GOT3 (cell line): Measurements from ENCODE around the gene PTPRQ.
"Not testable (repeated sequence)": the region's sequence is repeated elsewhere in the genome, so short reads cannot be mapped to it uniquely, and the experiment has no call there.

ENCODE experiments used
- DNase-seq: peaks from one replicate; lab custom pipeline; 2025; ENCODE audit warnings: mixed read lengths; lab: John Stamatoyannopoulos, UW

PTPRQ gene

GRCh38 chr12:80472911-80473500, 29.0 kb downstream of the PTPRQ start:
- DNase-seq: no peak

- DNase-seq: not testable (repeated sequence)
Observed at GRCh38 chr12:80477521-80478145, 33.6 kb downstream of the PTPRQ start.

- DNase-seq: no peak
Observed at GRCh38 chr12:80484746-80485145, 40.7 kb downstream of the PTPRQ start.

- DNase-seq: no peak
Observed at GRCh38 chr12:80485222-80485987, 41.4 kb downstream of the PTPRQ start.

GRCh38 chr12:80490329-80490728, 46.3 kb downstream of the PTPRQ start:
- no peak for DNase-seq

GRCh38 chr12:80491166-80491565, 47.1 kb downstream of the PTPRQ start:
- DNase-seq: no peak

- DNase-seq: no peak
Observed at GRCh38 chr12:80493466-80493865, 49.4 kb downstream of the PTPRQ start.

GRCh38 chr12:80494836-80495235, 50.8 kb downstream of the PTPRQ start:
- DNase-seq: no peak

GRCh38 chr12:80498059-80498728, 54.2 kb downstream of the PTPRQ start:
- DNase-seq: no peak

GRCh38 chr12:80504389-80505163, 60.5 kb downstream of the PTPRQ start:
- no peak for DNase-seq

- no peak for DNase-seq
Observed at GRCh38 chr12:80509781-80510556, 65.9 kb downstream of the PTPRQ start.

- no peak for DNase-seq
Observed at GRCh38 chr12:80512781-80513180, 68.7 kb downstream of the PTPRQ start.

- DNase-seq: no peak
Observed at GRCh38 chr12:80513211-80513610, 69.2 kb downstream of the PTPRQ start.

GRCh38 chr12:80517655-80518054, 73.6 kb downstream of the PTPRQ start:
- no peak for DNase-seq

GRCh38 chr12:80531646-80532045, 87.6 kb downstream of the PTPRQ start:
- DNase-seq: no peak

GRCh38 chr12:80539029-80539428, 95.0 kb downstream of the PTPRQ start:
- no peak for DNase-seq

GRCh38 chr12:80549298-80549697, 105.3 kb downstream of the PTPRQ start:
- DNase-seq: no peak

- DNase-seq: no peak
Observed at GRCh38 chr12:80551897-80552296, 107.9 kb downstream of the PTPRQ start.

- no peak for DNase-seq
Observed at GRCh38 chr12:80553316-80553715, 109.3 kb downstream of the PTPRQ start.

GRCh38 chr12:80556566-80556965, 112.5 kb downstream of the PTPRQ start:
- no peak for DNase-seq

- DNase-seq: no peak
Observed at GRCh38 chr12:80559766-80560165, 115.7 kb downstream of the PTPRQ start.
